ENCODE measurements around the gene ANK3.

- TF ChIP-seq CTCF (IDR thresholded peaks at IDR 0.05) (no peak), POLR2A (IDR thresholded peaks at IDR 0.05) (no peak), POLR2AphosphoS5 (IDR thresholded peaks at IDR 0.05) (no peak)
Measured at GRCh38 chr10:60304829-60305379, 84.8 kb downstream of the ANK3 start.
